Right atrium auricular region (tissue), 2 donors: Measurements from ENCODE around the gene TRAP1. TPM values are rescaled to one million over a fixed set of nuclear protein-coding genes. Genes with fewer than 3 reads are reported as not detected.

Source experiments
- DNase-seq: peaks from one replicate; pipeline ENCODE4 v3.0.0-alpha.2; 2019; ENCODE audit warnings: low spot score
- H3K27ac ChIP-seq, 2 donors: fragments of 200-600 bp; sonication (generic); 1 replicate in 1 of 2; 2 replicates in 1 of 2; pipeline ENCODE4 v1.5.1; 2016 to 2019
- H3K27me3 ChIP-seq, 2 donors: fragments of 200-600 bp; sonication (generic); one replicate each; pipeline versions ENCODE4 v1.5.1 to v1.6.0; 2017 to 2019
- H3K36me3 ChIP-seq: fragments of 200-600 bp; sonication (generic); one replicate; pipeline ENCODE4 v1.5.1; 2016
- H3K4me1 ChIP-seq, 2 donors: fragments of 200-600 bp; sonication (generic); one replicate each; pipeline versions ENCODE4 v1.5.1 to v1.6.0; 2017 to 2019
- H3K4me3 ChIP-seq, 2 donors: fragments of 200-600 bp; sonication (generic); 1 replicate in 1 of 2; 2 replicates in 1 of 2; pipeline ENCODE4 v1.5.1; 2017 to 2019; ENCODE audit warnings: mild to moderate bottlenecking in 1 of 2, moderate library complexity in 1 of 2
- H3K9me3 ChIP-seq, 2 donors: fragments of 200-600 bp; sonication (generic); one replicate each; pipeline ENCODE4 v1.5.1; 2019
- CTCF ChIP-seq, 2 donors: fragments of 200-600 bp; sonication (generic); IDR thresholded peaks; one replicate each; pipeline ENCODE4 v1.5.1; 2019; ENCODE audit warnings: antibody characterized with exemption in 2 of 2
- total RNA-seq, 2 donors: library from RNA; depleted of rRNA; stranded (reverse); fragments of >200 nt; gene quantifications; one replicate each; pipeline ENCODE4 v1.1.0, GENCODE V29; 2016

Gene TRAP1
- total RNA-seq, 2 donors from 2014 or later: 67.7 to 86.0 TPM

- H3K9me3 ChIP-seq: no peaks in the 10 kb centered on the region
- no peak for TF ChIP-seq CTCF (IDR thresholded peaks at IDR 0.05)
- H3K27ac ChIP-seq: no peak overlapping the region
- no peaks in the 10 kb centered on the region for H3K27me3 ChIP-seq
- peaks cover 59% of the 10 kb centered on the region for H3K36me3 ChIP-seq
- no peaks in the 10 kb centered on the region for H3K4me1 ChIP-seq
- DNase-seq: no peak
- H3K4me3 ChIP-seq: no peak overlapping the region
Measured at GRCh38 chr16:3670711-3671110, 46.6 kb downstream of the TRAP1 start.

GRCh38 chr16:3669082-3669481, 48.2 kb downstream of the TRAP1 start:
- no peaks in the 10 kb centered on the region for H3K4me1 ChIP-seq
- peaks cover 58% of the 10 kb centered on the region for H3K36me3 ChIP-seq
- no peak overlapping the region for H3K27ac ChIP-seq
- no peak for DNase-seq
- H3K4me3 ChIP-seq: no peak overlapping the region
- TF ChIP-seq CTCF (IDR thresholded peaks at IDR 0.05): no peak
- no peaks in the 10 kb centered on the region for H3K27me3 ChIP-seq
- no peaks in the 10 kb centered on the region for H3K9me3 ChIP-seq

GRCh38 chr16:3668626-3669025, 48.7 kb downstream of the TRAP1 start:
- no peak overlapping the region for H3K4me3 ChIP-seq
- no peak overlapping the region for H3K27ac ChIP-seq
- peaks cover 58% of the 10 kb centered on the region for H3K36me3 ChIP-seq
- DNase-seq: no peak
- TF ChIP-seq CTCF (IDR thresholded peaks at IDR 0.05): no peak
- no peaks in the 10 kb centered on the region for H3K4me1 ChIP-seq
- H3K9me3 ChIP-seq: no peaks in the 10 kb centered on the region
- H3K27me3 ChIP-seq: no peaks in the 10 kb centered on the region

- Histone ChIP-seq H3K4me1 (no peaks in the 10 kb centered on the region), H3K4me3 (no peak overlapping the region), H3K9me3 (no peaks in the 10 kb centered on the region), H3K27ac (no peak overlapping the region), H3K27me3 (no peaks in the 10 kb centered on the region), H3K36me3 (peaks cover 59% of the 10 kb centered on the region)
- no peak for TF ChIP-seq CTCF (IDR thresholded peaks at IDR 0.05)
- DNase-seq: no peak
Measured at GRCh38 chr16:3665508-3665907, 51.8 kb downstream of the TRAP1 start.

- Histone ChIP-seq H3K4me1 (no peaks in the 10 kb centered on the region), H3K27me3 (no peaks in the 10 kb centered on the region), H3K4me3 (no peak overlapping the region), H3K27ac (no peak overlapping the region), H3K9me3 (no peaks in the 10 kb centered on the region), H3K36me3 (peaks cover 68% of the 10 kb centered on the region)
- DNase-seq: no peak
- no peak for TF ChIP-seq CTCF (IDR thresholded peaks at IDR 0.05)
Measured at GRCh38 chr16:3664187-3664896, 53.0 kb downstream of the TRAP1 start.

GRCh38 chr16:3662601-3663000, 54.7 kb downstream of the TRAP1 start:
- Histone ChIP-seq H3K27ac (no peak overlapping the region), H3K9me3 (no peaks in the 10 kb centered on the region), H3K4me3 (no peak overlapping the region), H3K27me3 (no peaks in the 10 kb centered on the region), H3K4me1 (no peaks in the 10 kb centered on the region), H3K36me3 (peaks cover 74% of the 10 kb centered on the region)
- no peak for DNase-seq
- TF ChIP-seq CTCF (IDR thresholded peaks at IDR 0.05): no peak
